WTC11 (cell line): ENCODE results near the gene FAM156A.
"Not testable (repeated sequence)": the region's sequence is repeated elsewhere in the genome, so short reads cannot be mapped to it uniquely, and the experiment has no call there.

Source experiments
- ESRRA ChIP-seq: sonication (generic); formaldehyde crosslinking; IDR thresholded peaks from 2 replicates; pipeline ENCODE4 v1.8.1; 2022; ENCODE audit warnings: mild to moderate bottlenecking, missing genetic modification reagents, borderline replicate concordance
- ETV6 ChIP-seq: sonication (generic); formaldehyde crosslinking; IDR thresholded peaks from 2 replicates; pipeline ENCODE4 v1.8.1; 2022; ENCODE audit warnings: mild to moderate bottlenecking, missing genetic modification reagents
- IRF2 ChIP-seq: sonication (generic); formaldehyde crosslinking; IDR thresholded peaks from 2 replicates; pipeline ENCODE4 v1.8.0; 2022; ENCODE audit warnings: low read depth, missing genetic modification reagents, borderline replicate concordance
- JAZF1 ChIP-seq: fragments of 250-450 bp; sonication (Bioruptor Pico); IDR thresholded peaks from 2 replicates; pipeline ENCODE4 v1.9.0; 2021; ENCODE audit warnings: moderate library complexity, mild to moderate bottlenecking, inconsistent platforms
- JUN ChIP-seq: sonication (generic); formaldehyde crosslinking; IDR thresholded peaks from 2 replicates; pipeline ENCODE4 v1.8.0; 2023; ENCODE audit warnings: mild to moderate bottlenecking, missing genetic modification reagents
- NFATC4 ChIP-seq: fragments of 250-450 bp; sonication (Bioruptor Pico); IDR thresholded peaks from 2 replicates; pipeline ENCODE4 v1.9.0; 2021; ENCODE audit warnings: mild to moderate bottlenecking
- SP1 ChIP-seq: sonication (generic); formaldehyde crosslinking; conservative IDR thresholded peaks from 2 replicates; pipeline ENCODE4 v1.8.1; 2022; ENCODE audit warnings: missing genetic modification reagents
- ZNF232 ChIP-seq: sonication (generic); formaldehyde crosslinking; IDR thresholded peaks from 2 replicates; pipeline ENCODE4 v1.8.0; 2022; ENCODE audit warnings: mild to moderate bottlenecking, missing genetic modification reagents
- ZNF263 ChIP-seq: sonication (generic); formaldehyde crosslinking; IDR thresholded peaks from 2 replicates; pipeline ENCODE4 v1.8.1; 2022; ENCODE audit warnings: low read depth, mild to moderate bottlenecking, moderate library complexity, missing genetic modification reagents
- TF ChIP-seq, protein P1 (sequence below): fragments of 200-600 bp; IDR thresholded peaks from 2 replicates; pipeline ENCODE4 v1.8.0; 2022; ENCODE audit warnings: antibody characterized with exemption
- TF ChIP-seq, protein P2 (sequence below): sonication (generic); formaldehyde crosslinking; IDR thresholded peaks from 2 replicates; pipeline ENCODE4 v1.8.0; 2022; ENCODE audit warnings: mild to moderate bottlenecking, missing genetic modification reagents
- TF ChIP-seq, protein P3 (sequence below): sonication (generic); formaldehyde crosslinking; conservative IDR thresholded peaks from 2 replicates; pipeline ENCODE4 v1.8.1; 2023; ENCODE audit warnings: mild to moderate bottlenecking, low read depth, missing genetic modification reagents, moderate library complexity

DNA sequence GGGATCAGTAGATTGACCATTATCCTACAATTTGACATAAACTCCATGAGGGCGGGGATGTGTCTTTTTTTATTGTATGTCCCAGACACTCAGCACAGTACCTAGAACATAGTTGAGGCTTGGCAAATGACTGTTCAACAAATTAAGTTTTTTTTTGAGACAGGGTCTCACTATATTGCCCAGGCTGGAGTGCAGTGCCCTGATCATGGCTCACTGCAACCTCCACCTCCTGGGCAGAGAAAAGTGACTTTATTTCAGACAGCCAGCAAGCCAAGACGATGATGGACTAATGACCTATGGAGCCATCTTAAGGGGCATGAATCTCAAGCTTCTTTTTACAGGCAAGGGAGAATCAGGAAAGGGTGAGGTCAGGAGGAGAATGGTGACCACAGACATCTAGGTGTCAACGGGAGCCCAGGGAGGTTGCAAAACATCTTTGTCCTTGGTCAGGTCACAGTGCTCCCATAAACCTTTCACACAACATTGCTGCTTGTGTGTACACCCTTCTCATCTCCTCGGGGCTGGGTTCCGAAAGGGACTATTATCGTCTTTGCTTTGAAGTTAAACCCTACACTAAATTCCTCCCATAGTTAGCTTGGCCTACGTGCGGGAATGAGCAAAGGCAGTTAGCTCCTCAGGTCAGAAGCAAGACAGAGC lies 16.1 kb upstream of the FAM156A start:
- TF ChIP-seq, protein P1, sequence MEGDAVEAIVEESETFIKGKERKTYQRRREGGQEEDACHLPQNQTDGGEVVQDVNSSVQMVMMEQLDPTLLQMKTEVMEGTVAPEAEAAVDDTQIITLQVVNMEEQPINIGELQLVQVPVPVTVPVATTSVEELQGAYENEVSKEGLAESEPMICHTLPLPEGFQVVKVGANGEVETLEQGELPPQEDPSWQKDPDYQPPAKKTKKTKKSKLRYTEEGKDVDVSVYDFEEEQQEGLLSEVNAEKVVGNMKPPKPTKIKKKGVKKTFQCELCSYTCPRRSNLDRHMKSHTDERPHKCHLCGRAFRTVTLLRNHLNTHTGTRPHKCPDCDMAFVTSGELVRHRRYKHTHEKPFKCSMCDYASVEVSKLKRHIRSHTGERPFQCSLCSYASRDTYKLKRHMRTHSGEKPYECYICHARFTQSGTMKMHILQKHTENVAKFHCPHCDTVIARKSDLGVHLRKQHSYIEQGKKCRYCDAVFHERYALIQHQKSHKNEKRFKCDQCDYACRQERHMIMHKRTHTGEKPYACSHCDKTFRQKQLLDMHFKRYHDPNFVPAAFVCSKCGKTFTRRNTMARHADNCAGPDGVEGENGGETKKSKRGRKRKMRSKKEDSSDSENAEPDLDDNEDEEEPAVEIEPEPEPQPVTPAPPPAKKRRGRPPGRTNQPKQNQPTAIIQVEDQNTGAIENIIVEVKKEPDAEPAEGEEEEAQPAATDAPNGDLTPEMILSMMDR, result not testable (repeated sequence)
- not testable (repeated sequence) for TF ChIP-seq IRF2 (CRISPR knock-in tag); NFATC4; JUN; ESRRA (CRISPR knock-in tag); JAZF1; ZNF232 (CRISPR knock-in tag); SP1 (CRISPR knock-in tag); ZNF263; ETV6 (CRISPR knock-in tag)
- TF ChIP-seq, protein P2, sequence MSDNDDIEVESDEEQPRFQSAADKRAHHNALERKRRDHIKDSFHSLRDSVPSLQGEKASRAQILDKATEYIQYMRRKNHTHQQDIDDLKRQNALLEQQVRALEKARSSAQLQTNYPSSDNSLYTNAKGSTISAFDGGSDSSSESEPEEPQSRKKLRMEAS (CRISPR knock-in tag), result not testable (repeated sequence)
- TF ChIP-seq, protein P3, sequence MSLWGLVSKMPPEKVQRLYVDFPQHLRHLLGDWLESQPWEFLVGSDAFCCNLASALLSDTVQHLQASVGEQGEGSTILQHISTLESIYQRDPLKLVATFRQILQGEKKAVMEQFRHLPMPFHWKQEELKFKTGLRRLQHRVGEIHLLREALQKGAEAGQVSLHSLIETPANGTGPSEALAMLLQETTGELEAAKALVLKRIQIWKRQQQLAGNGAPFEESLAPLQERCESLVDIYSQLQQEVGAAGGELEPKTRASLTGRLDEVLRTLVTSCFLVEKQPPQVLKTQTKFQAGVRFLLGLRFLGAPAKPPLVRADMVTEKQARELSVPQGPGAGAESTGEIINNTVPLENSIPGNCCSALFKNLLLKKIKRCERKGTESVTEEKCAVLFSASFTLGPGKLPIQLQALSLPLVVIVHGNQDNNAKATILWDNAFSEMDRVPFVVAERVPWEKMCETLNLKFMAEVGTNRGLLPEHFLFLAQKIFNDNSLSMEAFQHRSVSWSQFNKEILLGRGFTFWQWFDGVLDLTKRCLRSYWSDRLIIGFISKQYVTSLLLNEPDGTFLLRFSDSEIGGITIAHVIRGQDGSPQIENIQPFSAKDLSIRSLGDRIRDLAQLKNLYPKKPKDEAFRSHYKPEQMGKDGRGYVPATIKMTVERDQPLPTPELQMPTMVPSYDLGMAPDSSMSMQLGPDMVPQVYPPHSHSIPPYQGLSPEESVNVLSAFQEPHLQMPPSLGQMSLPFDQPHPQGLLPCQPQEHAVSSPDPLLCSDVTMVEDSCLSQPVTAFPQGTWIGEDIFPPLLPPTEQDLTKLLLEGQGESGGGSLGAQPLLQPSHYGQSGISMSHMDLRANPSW (CRISPR knock-in tag), result not testable (repeated sequence)
